ENCODE data around the gene PLD4. TPM values are rescaled to one million over a fixed set of nuclear protein-coding genes. Genes with fewer than 3 reads are reported as not detected.

Gene PLD4
- total and polyA plus RNA-seq, 2 of the 8 experiments (the other 6 are each of a cell fraction or from before 2014, with no cell fraction given): 0.05 TPM; not detected in 1

- no peak for TF ChIP-seq HDAC6 (IDR thresholded peaks at IDR 0.05; ENCODE audit: low read depth, low read length)
- TF ChIP-seq ZNF274 (IDR thresholded peaks at IDR 0.05; ENCODE audit: borderline replicate concordance, extremely low read depth, low read length): no peak
- TF ChIP-seq GTF2F1 (IDR thresholded peaks at IDR 0.05; ENCODE audit: borderline replicate concordance, low read depth, low read length): no peak
- TF ChIP-seq CHD7 (IDR thresholded peaks at IDR 0.05; ENCODE audit: insufficient replicate concordance, low read length): no peak
- no peak for TF ChIP-seq CHD1 (IDR thresholded peaks at IDR 0.05; ENCODE audit: low read depth, low read length)
- TF ChIP-seq POLR2AphosphoS5 (IDR thresholded peaks at IDR 0.05; ENCODE audit: low read depth, low read length): no peak
- TF ChIP-seq SUZ12 (IDR thresholded peaks at IDR 0.05; ENCODE audit: low read length): no peak
Observed at GRCh38 chr14:104973385-104974145, 48.9 kb downstream of the PLD4 start (continued).

All from H1 (cell line).